SH-SY5Y (cell line): ENCODE data around the gene ITFG1.

ENCODE experiments used
- GATA2 ChIP-seq: IDR thresholded peaks from 2 replicates; pipeline ENCODE4 v1.6.1; 2011; ENCODE audit warnings: mild to moderate bottlenecking, low read depth, low read length
- GATA3 ChIP-seq: IDR thresholded peaks from 2 replicates; pipeline ENCODE4 v1.6.1; 2011; ENCODE audit warnings: low read depth, mild to moderate bottlenecking, low read length, moderate library complexity

Gene ITFG1

DNA sequence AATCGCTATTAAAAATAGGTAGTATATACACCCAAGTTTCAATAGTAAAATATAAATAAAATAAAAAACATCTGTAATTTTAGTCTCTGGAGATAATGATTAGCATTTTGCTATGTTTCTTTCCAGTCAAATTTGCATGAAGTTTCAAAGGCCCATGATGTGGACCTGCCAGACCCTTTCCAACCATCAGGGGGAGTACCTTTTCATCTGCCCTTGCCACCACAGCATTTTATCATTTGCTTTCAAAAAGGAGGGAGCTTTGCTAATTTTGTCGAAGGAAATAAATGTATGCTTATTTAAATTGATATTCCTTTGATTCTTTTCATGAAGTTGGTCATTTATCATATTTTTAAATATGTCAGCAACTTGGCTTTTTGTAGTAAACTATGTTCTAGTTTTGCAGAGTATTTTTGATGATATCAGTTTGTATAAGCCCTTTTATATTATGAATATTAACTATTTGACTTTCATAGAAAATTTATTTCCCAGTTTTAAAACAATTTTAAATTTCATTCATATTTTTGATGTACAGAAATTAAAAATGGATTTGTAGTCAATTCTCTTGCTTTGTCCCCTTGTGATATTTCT lies 201.9 kb downstream of the ITFG1 start:
- TF ChIP-seq GATA2 (no peak), GATA3 (no peak)

DNA sequence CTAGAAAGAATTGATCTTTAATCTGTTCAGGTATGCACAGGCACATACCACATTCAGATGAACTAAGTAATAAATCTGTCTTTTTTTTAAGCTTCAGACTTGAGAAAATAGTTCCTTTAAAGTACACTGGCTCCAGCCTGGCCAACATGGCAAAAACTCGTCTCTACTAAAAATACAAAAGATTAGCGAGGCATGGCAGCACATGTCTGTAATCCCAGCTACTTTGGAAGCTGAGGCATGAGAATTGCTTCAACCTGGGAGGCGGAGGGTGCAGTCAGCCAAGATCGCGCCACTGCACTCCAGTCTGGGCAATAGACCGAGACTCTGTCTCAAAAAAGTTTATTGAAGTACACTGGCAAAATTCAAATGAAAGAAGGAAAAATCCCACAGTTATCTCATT lies 206.1 kb downstream of the ITFG1 start:
- no peak for TF ChIP-seq GATA2
- TF ChIP-seq GATA3, result no peak

DNA sequence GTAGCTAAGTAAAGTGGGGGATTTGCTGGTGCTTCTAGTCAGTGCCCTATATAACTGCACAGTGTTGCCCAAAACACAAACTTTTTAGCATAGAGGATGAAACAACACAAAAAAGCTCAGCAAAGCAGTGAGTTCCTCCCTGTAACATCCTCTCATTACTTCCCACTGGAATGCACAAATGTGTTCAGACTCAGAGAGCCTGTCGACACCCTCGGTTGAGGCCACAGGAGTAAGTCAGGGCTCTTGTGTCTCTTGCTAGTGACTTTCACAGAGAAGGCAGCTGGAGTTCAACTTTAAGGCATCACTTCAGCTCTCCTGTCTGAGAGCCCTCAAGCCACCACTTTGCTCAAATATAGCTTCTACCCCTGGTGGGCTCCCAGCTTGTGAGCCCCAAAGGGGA lies 209.9 kb downstream of the ITFG1 start:
- no peak for TF ChIP-seq GATA3
- TF ChIP-seq GATA2, result no peak

DNA sequence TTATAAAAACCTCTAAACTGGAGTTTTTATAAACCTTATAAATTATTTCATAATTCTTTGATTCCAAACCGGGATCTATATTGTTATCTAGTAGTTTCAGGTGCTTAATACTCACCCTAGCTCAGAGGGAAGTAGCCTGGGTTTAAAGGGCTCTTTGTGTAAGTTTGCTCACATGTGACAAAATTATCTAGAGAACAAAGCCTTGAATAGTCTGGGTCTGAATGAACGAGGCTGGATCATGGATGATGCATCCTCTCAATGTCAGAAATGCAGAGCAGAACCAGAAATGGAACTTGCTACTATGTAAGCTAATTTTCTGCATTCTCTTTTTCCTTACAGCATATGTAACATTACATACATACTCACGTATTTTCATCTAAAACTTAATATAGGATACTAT lies 213.2 kb downstream of the ITFG1 start:
- TF ChIP-seq GATA2, result no peak
- TF ChIP-seq GATA3, result no peak

DNA sequence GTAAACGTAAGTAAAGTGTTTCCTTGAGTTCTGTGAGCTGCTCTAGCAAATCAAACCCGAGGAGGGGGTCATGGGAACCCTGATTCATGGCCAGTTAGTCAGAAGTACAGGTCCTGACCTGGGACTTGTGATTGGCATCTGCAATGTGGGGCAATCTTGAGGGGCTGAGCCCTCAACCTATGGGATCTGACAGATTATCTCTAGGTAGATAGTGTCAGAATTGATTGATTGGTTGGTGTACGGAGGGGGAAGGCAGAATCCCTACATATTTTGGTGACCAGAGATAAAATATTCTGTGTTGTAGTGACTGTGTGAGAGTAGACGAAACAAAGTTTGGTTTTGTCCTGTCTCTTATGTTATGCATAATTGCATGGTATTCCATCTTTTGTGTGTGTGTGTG lies 216.7 kb downstream of the ITFG1 start:
- TF ChIP-seq GATA2 (no peak), GATA3 (no peak)

DNA sequence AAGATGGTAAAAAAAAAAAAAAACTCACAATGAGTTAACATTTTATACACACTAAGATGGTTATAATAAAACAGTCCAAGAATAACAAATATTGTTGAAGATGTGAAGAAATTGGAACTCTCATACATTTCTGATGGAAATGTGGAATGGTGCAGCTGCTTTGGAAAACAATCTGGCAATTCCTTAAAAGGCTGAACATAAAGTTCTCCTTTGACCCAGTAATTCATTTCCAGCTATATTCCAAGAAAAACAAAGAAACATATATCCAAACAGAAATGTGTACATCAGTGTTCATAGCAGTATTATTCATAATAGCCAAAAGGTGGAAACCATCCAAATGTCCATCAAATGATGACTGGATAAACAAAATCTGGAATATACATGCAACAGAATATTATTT lies 219.8 kb downstream of the ITFG1 start:
- no peak for TF ChIP-seq GATA3
- no peak for TF ChIP-seq GATA2

DNA sequence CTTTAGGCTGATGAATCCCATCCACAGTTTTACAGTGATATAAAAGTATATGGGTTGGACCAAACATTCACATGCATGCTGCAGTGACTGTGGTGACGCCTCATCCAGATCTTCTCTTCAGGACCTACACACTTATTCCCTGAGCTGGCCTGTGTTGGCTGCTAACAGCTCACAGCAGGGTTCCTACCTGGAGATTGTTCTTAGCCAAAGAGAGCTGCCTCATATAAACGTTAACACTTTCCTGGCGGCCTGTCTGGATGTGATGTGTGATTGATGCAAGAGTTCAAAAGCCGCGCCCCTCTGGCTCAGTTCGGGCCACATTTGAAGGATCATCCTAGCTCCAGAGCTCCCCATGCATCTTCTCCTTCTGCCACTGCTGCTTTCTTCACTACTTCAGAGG lies 224.1 kb downstream of the ITFG1 start:
- no peak for TF ChIP-seq GATA2
- TF ChIP-seq GATA3, result no peak

DNA sequence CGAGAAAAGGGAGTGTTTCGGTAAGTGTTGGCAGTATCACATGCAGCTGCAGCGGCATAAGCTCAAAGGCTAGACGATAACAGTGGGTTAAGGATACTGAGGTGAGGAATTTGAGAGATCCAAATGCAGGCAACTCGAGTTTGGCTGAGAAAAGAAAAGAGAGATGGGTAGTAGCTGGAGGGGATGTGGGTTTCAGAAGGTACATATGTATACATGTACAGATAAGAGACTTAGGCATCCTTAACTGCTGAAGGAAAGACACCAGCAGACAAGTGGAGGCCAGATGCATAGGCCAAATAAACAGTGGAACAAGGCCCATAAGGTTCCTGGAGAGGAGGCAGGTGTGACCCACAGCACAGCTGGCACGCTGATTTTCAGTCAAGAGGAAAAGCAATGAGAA lies 230.6 kb downstream of the ITFG1 start:
- TF ChIP-seq GATA2 (no peak), GATA3 (no peak)

DNA sequence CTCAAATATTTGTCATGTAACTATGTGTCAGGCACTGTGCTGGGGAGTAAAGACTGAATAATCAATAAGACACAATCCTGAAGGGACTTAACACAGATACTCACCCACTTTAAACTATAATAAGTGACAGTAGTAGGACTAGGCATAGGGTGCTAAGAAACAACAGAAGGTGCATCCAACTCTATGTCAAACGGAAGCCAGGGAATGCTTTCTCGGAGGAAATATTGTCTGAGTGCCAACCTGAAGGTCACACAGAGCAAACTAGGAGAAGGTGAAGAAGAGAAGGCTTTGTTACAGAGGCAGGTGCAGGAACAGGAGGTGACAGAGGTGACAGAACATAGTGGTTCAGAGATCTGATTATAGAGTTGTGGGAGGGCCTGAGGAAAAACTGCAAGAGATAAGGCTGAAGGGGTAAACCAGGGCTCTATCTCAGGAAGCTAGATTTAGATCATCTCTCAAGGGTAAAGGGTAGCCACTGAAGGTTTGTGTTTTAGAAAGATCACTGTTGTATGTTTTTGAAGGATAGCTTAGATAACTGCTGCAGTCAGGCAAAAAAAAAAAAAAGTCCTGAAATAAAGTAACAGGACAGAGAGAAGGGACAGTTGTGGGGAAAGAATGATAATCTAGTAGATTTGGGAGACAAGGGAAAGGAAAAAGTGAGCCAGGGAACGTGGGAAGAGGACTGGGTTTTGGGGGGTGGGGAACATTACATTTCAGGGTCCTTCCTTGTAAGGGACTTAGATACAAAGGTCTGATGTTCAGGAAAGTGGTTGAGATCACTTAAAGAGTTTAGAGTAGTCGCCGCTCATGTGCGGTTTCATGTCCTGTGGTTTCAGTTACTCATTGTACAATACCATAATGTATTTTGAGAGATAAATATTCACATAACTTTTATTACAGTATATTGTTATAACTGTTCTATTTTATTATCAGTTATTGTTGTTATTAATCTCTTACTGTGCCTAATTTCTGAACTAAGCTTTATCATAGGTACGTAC lies 231.5 kb downstream of the ITFG1 start:
- no peak for TF ChIP-seq GATA3
- TF ChIP-seq GATA2, result no peak

DNA sequence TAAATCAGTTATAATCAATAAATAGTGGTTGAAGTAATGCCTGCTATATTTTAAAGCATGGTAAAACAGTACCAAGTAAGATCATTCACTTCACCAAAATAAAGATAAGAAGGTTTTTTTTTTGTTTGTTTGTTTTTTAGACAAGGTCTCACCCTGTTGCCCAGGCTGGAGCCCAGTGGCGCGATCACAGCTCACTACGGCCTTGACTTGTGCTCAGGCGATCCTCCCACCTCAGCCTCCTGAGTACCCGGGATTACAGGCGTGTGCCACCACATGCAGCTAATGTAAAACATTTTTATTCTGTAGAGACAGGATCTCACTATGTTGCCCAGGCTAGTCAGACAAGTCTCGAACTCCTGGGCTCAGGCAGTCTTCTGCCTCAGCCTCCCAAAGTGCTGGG lies 232.6 kb downstream of the ITFG1 start:
- TF ChIP-seq GATA3 (no peak), GATA2 (no peak)

DNA sequence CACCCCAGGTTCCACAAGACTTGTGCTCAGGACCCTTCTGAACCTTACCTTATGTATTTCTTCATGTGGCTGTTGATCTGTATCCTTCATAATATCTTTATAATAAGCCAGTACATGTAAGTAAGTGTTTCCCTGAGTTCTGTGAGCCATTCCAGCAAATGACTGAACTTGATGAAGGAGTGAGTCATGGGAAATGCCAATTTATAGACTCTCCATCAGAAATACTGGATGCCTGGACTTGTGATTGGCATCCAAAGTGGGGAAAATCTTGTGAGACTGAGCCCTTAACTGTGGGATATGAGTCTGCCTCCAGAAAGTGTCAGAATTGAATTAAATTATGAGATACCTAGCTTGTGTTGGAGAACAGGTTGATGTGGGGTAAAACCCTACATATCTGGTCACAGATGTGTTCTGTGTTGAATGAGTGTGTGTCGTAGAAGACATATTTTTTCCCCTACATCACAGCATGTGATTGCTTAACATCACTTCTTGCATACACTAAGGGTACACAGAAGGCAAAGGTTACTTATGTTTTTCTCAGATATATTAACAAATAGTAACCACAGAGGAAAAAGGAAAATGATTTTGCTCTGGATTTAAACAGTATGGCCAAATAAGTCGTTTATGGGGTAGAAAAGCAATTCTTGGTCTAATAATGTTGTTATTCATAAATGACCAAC lies 247.0 kb downstream of the ITFG1 start:
- no peak for TF ChIP-seq GATA3
- TF ChIP-seq GATA2, result no peak

DNA sequence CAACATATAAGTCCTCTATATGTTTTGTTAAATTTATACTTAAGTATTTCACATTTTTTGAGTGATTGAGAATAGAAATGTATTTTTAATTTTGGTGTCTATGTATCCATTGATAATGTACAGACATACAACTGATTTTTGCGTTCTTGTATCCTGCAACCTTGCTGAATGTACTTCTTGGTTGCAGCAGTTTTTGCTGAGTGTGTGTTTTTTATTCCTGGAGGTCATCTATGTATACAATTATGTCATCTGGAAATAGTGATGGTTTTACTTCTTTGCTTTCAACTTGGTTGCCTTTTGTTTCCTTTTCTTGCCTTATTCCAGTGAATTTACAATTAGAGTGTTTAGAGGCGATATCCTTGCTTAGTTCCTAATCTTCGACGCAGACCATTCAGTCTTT lies 249.6 kb downstream of the ITFG1 start:
- TF ChIP-seq GATA3 (no peak), GATA2 (no peak)

DNA sequence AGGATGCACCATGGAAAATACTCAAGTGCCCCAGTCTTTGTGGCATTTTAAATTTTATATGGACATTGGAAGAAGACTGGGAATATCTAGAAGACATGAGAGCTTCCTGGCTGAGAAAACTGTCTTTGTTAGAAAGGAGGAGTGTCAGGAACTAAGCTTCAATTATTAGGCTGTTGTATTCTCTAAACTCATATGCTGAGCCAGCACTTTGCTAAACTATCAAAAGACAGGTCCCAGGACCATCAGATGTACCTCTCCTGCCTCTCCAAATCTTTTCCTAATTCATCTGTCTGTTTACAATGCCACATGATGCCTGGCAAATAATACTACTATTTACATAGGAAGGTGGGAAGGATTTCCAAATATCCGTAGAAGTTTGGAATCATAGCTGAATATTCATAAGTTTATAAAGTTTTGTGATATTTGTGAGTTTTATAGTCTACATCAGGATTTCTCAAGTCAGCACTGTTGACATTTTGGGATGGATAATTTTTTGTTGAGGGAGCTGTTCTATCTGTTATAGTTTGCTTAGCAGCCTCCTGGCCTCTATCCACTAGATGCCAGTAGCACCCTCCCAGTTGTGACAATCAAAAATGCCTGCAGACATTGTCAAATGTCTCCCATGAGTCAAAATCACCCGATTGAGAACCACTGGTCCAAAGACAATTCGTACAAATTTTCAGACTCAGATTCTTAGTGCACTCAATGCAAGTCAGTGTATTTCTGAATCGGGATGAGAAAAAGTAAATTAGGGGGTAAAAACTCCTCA lies 255.9 kb downstream of the ITFG1 start:
- no peak for TF ChIP-seq GATA3
- no peak for TF ChIP-seq GATA2

DNA sequence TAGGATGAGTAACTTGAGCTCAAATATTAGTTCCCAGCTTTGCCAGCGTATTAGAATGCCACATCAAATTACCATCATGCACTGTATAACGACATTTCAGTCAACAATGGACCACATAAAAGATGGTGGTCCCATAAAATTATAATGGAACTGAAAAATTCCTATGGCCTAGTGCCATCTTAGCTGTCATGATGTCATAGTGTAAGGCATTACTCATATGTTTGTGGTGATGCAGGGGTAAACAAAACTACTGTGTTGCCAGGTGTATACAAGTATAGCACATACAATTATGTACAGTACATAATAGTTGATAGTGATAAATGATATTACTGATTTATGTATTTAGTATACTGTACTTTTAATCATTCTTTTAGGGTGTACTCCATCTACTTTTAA lies 262.7 kb downstream of the ITFG1 start:
- TF ChIP-seq GATA2, result no peak
- TF ChIP-seq GATA3, result no peak
